SK-N-SH (cell line): ENCODE measurements around the gene CD300E. TPM values are rescaled to one million over a fixed set of nuclear protein-coding genes. Genes with fewer than 3 reads are reported as not detected.

ENCODE experiments used
- CTCF ChIA-PET: fragments of 300-600, 350-600 bp; formaldehyde crosslinking; extraction: SDS; loops from one replicate; lab custom pipeline; 2021; lab: Yijun Ruan, JAX
- POLR2A ChIA-PET: fragments of 350-600 bp; sonication (Branson Sonifier 250); formaldehyde crosslinking; extraction: SDS; loops from one replicate; lab custom pipeline; 2020; ENCODE audit warnings: antibody characterized with exemption, inconsistent platforms; lab: Yijun Ruan, JAX
- DNase-seq: peaks from one replicate; pipeline ENCODE4 v3.0.0; 2012
- H2AFZ ChIP-seq: fragments of 200-600 bp; sonication (generic); 2 replicates; pipeline ENCODE4 v1.8.1; 2016; ENCODE audit warnings: antibody characterized with exemption, mild to moderate bottlenecking, low read depth
- H3F3A ChIP-seq: fragments of 200-600 bp; sonication (generic); replicated peaks from 2 replicates; pipeline ENCODE3; 2016; ENCODE audit warnings: antibody characterized with exemption, mild to moderate bottlenecking; ENCODE audit not compliant: insufficient read depth
- H3K27ac ChIP-seq, 2 experiments: fragments of 200-500 bp in 1 of 2; fragments of 200-600 bp in 1 of 2; sonication (Bioruptor generic) in 1 of 2; sonication (generic), shearing (Covaris generic) in 1 of 2; 2 replicates each; pipeline versions ENCODE4 v1.5.1 to v1.6.1; 2014 to 2016; ENCODE audit warnings: low read depth in 2 of 2, inconsistent platforms in 1 of 2, low read length in 1 of 2, mild to moderate bottlenecking in 1 of 2, mixed read lengths in 1 of 2
- H3K27me3 ChIP-seq: fragments of 200-600 bp; sonication (generic), shearing (Covaris generic); 2 replicates; pipeline ENCODE4 v1.6.1; 2016; ENCODE audit warnings: mixed run types; ENCODE audit not compliant: insufficient read depth
- H3K36me3 ChIP-seq, 2 experiments: fragments of 200-500 bp in 1 of 2; fragments of 200-600 bp in 1 of 2; sonication (Bioruptor generic) in 1 of 2; sonication (generic) in 1 of 2; replicated peaks in 1 of 2; 2 replicates each; pipeline versions ENCODE3 to v1.5.1; 2014 to 2016; ENCODE audit warnings: low read length in 1 of 2, mild to moderate bottlenecking in 1 of 2; ENCODE audit not compliant: insufficient read depth in 2 of 2, control insufficient read depth in 1 of 2
- H3K4me1 ChIP-seq, 2 experiments: fragments of 200-500 bp in 1 of 2; fragments of 200-600 bp in 1 of 2; sonication (Bioruptor generic) in 1 of 2; sonication (generic), shearing (Covaris generic) in 1 of 2; 2 replicates each; pipeline versions ENCODE4 v1.5.1 to v1.6.1; 2014 to 2016; ENCODE audit warnings: low read depth in 1 of 2, low read length in 1 of 2, mixed run types in 1 of 2; ENCODE audit not compliant: insufficient read depth in 2 of 2, control insufficient read depth in 1 of 2
- H3K4me2 ChIP-seq: fragments of 200-600 bp; sonication (generic), shearing (Covaris generic); 2 replicates; pipeline ENCODE4 v1.6.1; 2017; ENCODE audit warnings: mixed run types
- H3K4me3 ChIP-seq, 2 experiments: fragments of 200-500 bp in 1 of 2; fragments of 200-600 bp in 1 of 2; sonication (Bioruptor generic) in 1 of 2; sonication (generic), shearing (Covaris generic) in 1 of 2; 2 replicates each; pipeline versions ENCODE4 v1.5.1 to v1.8.1; 2014 to 2016; ENCODE audit warnings: low read depth in 2 of 2, inconsistent platforms in 1 of 2, low read length in 1 of 2, mild to moderate bottlenecking in 1 of 2, mixed read lengths in 1 of 2, moderate library complexity in 1 of 2
- H3K79me2 ChIP-seq: fragments of 200-600 bp; sonication (generic); 2 replicates; pipeline ENCODE4 v1.8.1; 2017; ENCODE audit warnings: mild to moderate bottlenecking; ENCODE audit not compliant: insufficient read depth
- H3K9ac ChIP-seq: fragments of 200-600 bp; sonication (generic); 2 replicates; pipeline ENCODE4 v1.6.1; 2017; ENCODE audit warnings: mixed run types
- H3K9me2 ChIP-seq: fragments of 200-600 bp; sonication (generic); 2 replicates; pipeline ENCODE4 v1.6.1; 2017; ENCODE audit warnings: mixed run types
- H3K9me3 ChIP-seq: fragments of 200-600 bp; sonication (generic); 2 replicates; pipeline ENCODE4 v1.6.1; 2017; ENCODE audit warnings: mixed run types, mild to moderate bottlenecking, moderate library complexity
- H4K20me1 ChIP-seq: fragments of 200-600 bp; sonication (generic); 2 replicates; pipeline ENCODE4 v1.6.1; 2017; ENCODE audit warnings: mild to moderate bottlenecking, mixed run types; ENCODE audit not compliant: insufficient read depth
- ELF1 ChIP-seq: IDR thresholded peaks from 2 replicates; pipeline ENCODE4 v1.4.0; 2012
- FOSL2 ChIP-seq: IDR thresholded peaks from 2 replicates; pipeline ENCODE4 v1.4.0; 2012; ENCODE audit warnings: low read depth, mild to moderate bottlenecking, moderate library complexity, borderline replicate concordance
- FOXJ3 ChIP-seq: sonication (generic); formaldehyde crosslinking; IDR thresholded peaks from 2 replicates; pipeline ENCODE4 v1.5.1; 2020; ENCODE audit warnings: mild to moderate bottlenecking, missing genetic modification reagents
- FOXM1 ChIP-seq: IDR thresholded peaks from 2 replicates; pipeline ENCODE4 v1.4.0; 2012; ENCODE audit warnings: low read depth, mild to moderate bottlenecking
- GABPA ChIP-seq: IDR thresholded peaks from 2 replicates; pipeline ENCODE4 v1.4.0; 2012; ENCODE audit warnings: low read depth, mild to moderate bottlenecking
- JUND ChIP-seq: IDR thresholded peaks from 2 replicates; pipeline ENCODE4 v1.4.0; 2012
- MEF2A ChIP-seq: IDR thresholded peaks from 2 replicates; pipeline ENCODE4 v1.4.0; 2012; ENCODE audit warnings: low read depth, borderline replicate concordance
- NRF1 ChIP-seq: IDR thresholded peaks from 2 replicates; pipeline ENCODE4 v1.6.1; 2012; ENCODE audit warnings: low read depth, mild to moderate bottlenecking, low read length
- RAD21 ChIP-seq: IDR thresholded peaks from 2 replicates; pipeline ENCODE4 v1.6.1; 2012; ENCODE audit warnings: mild to moderate bottlenecking, low read length
- REST ChIP-seq: IDR thresholded peaks from 2 replicates; pipeline ENCODE4 v1.6.1; 2012; ENCODE audit warnings: mild to moderate bottlenecking, low read depth, low read length, moderate library complexity
- RXRA ChIP-seq: IDR thresholded peaks from 2 replicates; pipeline ENCODE4 v1.4.0; 2012; ENCODE audit warnings: low read depth, mild to moderate bottlenecking, borderline replicate concordance
- SIN3A ChIP-seq: IDR thresholded peaks from 2 replicates; pipeline ENCODE4 v1.6.1; 2012; ENCODE audit warnings: low read depth, mild to moderate bottlenecking, low read length, moderate library complexity, borderline replicate concordance
- TAF1 ChIP-seq: IDR thresholded peaks from 2 replicates; pipeline ENCODE4 v1.6.1; 2012; ENCODE audit warnings: low read depth, mild to moderate bottlenecking, low read length, moderate library complexity, borderline replicate concordance
- TCF12 ChIP-seq: IDR thresholded peaks from 2 replicates; pipeline ENCODE4 v1.4.0; 2012
- TEAD4 ChIP-seq: IDR thresholded peaks from 2 replicates; pipeline ENCODE4 v1.4.0; 2012; ENCODE audit warnings: mild to moderate bottlenecking, borderline replicate concordance; ENCODE audit not compliant: insufficient read depth
- USF2 ChIP-seq: fragments of 150-350 bp; IDR thresholded peaks from 2 replicates; pipeline ENCODE4 v1.6.1; 2017; ENCODE audit warnings: antibody characterized with exemption, low read length, low read depth, borderline replicate concordance
- WGBS: methylation state at CpG from one replicate; pipeline ENCODE4 v1.1.6; 2017; ENCODE audit warnings: low lambda C conversion rate; 5-methylcytosine and 5-hydroxymethylcytosine counted together
- polyA plus RNA-seq, 3 experiments: library from polyadenylated mRNA; depleted of rRNA; stranded (reverse); fragments of >200 nt; gene quantifications; 2 replicates each; pipeline ENCODE4 v1.2.3, GENCODE V29; 2012
- TF ChIP-seq, protein P1 (sequence below): IDR thresholded peaks from 2 replicates; pipeline ENCODE4 v1.4.0; 2012; ENCODE audit warnings: low read depth, borderline replicate concordance
- TF ChIP-seq, protein P2 (sequence below): fragments of 200-600 bp; sonication (generic); IDR thresholded peaks from 2 replicates; pipeline ENCODE4 v1.6.1; 2017; ENCODE audit warnings: antibody characterized with exemption, mild to moderate bottlenecking, moderate library complexity

The CD300E gene
- polyA plus RNA-seq, 1 of the 3 experiments (the other 2 are of a cell fraction) = not detected

DNA sequence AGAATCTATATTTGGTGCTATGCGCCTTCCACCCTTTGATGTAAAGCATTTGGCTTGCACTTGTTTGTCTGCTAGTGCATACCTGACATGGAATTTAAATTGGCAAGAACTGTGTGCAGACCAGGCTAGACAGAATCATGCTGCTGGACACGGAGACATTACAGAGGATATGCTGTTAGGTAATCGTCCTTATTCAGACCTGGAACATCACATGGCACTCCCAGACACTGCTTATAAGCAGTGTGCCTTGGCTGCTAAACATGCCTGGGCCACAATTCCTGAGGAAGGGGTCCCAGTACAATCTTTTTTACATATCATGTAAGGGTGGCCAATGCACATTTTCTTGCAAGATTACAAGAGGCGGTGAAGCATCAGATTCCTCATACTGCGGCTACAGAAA is 37.8 kb downstream of the CD300E start:
- no peak overlapping the region for H3K4me3 ChIP-seq
- no peaks in the 10 kb centered on the region for H4K20me1 ChIP-seq
- H3K4me2 ChIP-seq = no peak overlapping the region
- WGBS = 26% methylated on average over 5 of the region's 5 CpGs
- no peaks in the 10 kb centered on the region for H3K27me3 ChIP-seq
- no peak overlapping the region for H3K9ac ChIP-seq
- CTCF ChIA-PET = interaction anchor here (1.9 kb wide), 1 partner anchor 17 kb away, joined by 6 read pairs; no protein-coding TSS in a partner anchor
- POLR2A ChIA-PET = no interaction called here
- no peaks in the 10 kb centered on the region for H3K36me3 ChIP-seq
- no peak for DNase-seq
- H3K9me2 ChIP-seq = no peaks in the 10 kb centered on the region
- H2AFZ ChIP-seq = no peak overlapping the region
- H3K27ac ChIP-seq = no peak overlapping the region
- H3K9me3 ChIP-seq = 0 out of 2 replicates have a peak, but pooled peaks cover 3% of the 10 kb centered on the region
- H3K4me1 ChIP-seq = no peaks in the 10 kb centered on the region
- H3K79me2 ChIP-seq = no peaks in the 10 kb centered on the region
- TF ChIP-seq JUND = no peak
- no peak for TF ChIP-seq FOXJ3 (CRISPR knock-in tag)
- TF ChIP-seq, protein P1, sequence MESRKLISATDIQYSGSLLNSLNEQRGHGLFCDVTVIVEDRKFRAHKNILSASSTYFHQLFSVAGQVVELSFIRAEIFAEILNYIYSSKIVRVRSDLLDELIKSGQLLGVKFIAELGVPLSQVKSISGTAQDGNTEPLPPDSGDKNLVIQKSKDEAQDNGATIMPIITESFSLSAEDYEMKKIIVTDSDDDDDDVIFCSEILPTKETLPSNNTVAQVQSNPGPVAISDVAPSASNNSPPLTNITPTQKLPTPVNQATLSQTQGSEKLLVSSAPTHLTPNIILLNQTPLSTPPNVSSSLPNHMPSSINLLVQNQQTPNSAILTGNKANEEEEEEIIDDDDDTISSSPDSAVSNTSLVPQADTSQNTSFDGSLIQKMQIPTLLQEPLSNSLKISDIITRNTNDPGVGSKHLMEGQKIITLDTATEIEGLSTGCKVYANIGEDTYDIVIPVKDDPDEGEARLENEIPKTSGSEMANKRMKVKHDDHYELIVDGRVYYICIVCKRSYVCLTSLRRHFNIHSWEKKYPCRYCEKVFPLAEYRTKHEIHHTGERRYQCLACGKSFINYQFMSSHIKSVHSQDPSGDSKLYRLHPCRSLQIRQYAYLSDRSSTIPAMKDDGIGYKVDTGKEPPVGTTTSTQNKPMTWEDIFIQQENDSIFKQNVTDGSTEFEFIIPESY = no peak
- TF ChIP-seq FOSL2 = no peak
- no peak for TF ChIP-seq USF2
- TF ChIP-seq TEAD4 = no peak
- no peak for TF ChIP-seq NRF1
- TF ChIP-seq TCF12 = no peak
- no peak for TF ChIP-seq MEF2A
- TF ChIP-seq ELF1 = no peak
- TF ChIP-seq, protein P2, sequence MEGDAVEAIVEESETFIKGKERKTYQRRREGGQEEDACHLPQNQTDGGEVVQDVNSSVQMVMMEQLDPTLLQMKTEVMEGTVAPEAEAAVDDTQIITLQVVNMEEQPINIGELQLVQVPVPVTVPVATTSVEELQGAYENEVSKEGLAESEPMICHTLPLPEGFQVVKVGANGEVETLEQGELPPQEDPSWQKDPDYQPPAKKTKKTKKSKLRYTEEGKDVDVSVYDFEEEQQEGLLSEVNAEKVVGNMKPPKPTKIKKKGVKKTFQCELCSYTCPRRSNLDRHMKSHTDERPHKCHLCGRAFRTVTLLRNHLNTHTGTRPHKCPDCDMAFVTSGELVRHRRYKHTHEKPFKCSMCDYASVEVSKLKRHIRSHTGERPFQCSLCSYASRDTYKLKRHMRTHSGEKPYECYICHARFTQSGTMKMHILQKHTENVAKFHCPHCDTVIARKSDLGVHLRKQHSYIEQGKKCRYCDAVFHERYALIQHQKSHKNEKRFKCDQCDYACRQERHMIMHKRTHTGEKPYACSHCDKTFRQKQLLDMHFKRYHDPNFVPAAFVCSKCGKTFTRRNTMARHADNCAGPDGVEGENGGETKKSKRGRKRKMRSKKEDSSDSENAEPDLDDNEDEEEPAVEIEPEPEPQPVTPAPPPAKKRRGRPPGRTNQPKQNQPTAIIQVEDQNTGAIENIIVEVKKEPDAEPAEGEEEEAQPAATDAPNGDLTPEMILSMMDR = no peak
- no peak for TF ChIP-seq RAD21
- TF ChIP-seq, all 33 proteins: peak for 0
- no peaks in the 10 kb centered on the region for H3F3A ChIP-seq

- TF ChIP-seq FOSL2 (no peak), SIN3A (no peak), GABPA (no peak), RXRA (no peak), FOXM1 (no peak), TEAD4 (no peak), FOXJ3 (CRISPR knock-in tag) (no peak), TCF12 (no peak), REST (no peak), TAF1 (no peak)
- TF ChIP-seq, all 33 proteins: peak for 0
- no peaks in the 10 kb centered on the region for H3K36me3 ChIP-seq
- POLR2A ChIA-PET = no interaction called here
- H3K27ac ChIP-seq = no peak overlapping the region
- H3K9ac ChIP-seq = no peak overlapping the region
- DNase-seq = no peak
- no peak overlapping the region for H3K4me2 ChIP-seq
- 29% methylated on average over 14 of the region's 14 CpGs for WGBS
- CTCF ChIA-PET = interaction anchor here (1.8 kb wide), 1 partner anchor 18 kb away, joined by 11 read pairs; the partner anchor contains the start of gene CD300H
- no peaks in the 10 kb centered on the region for H3F3A ChIP-seq
- H3K4me1 ChIP-seq = no peaks in the 10 kb centered on the region
- H3K4me3 ChIP-seq = no peak overlapping the region
- no peaks in the 10 kb centered on the region for H3K79me2 ChIP-seq
- H4K20me1 ChIP-seq = no peaks in the 10 kb centered on the region
- H2AFZ ChIP-seq = no peak overlapping the region
- H3K9me2 ChIP-seq = no peaks in the 10 kb centered on the region
- no peaks in the 10 kb centered on the region for H3K27me3 ChIP-seq
- 0 out of 2 replicates have a peak, but pooled peaks cover 3% of the 10 kb centered on the region for H3K9me3 ChIP-seq
Observed at GRCh38 chr17:74584292-74585060, 39.1 kb downstream of the CD300E start.
